Mesenteric fat pad (tissue), 1 donor: Measurements from ENCODE around the gene CLEC4D. TPM values are rescaled to one million over a fixed set of nuclear protein-coding genes. Genes with fewer than 3 reads are reported as not detected.

Experiments
- total RNA-seq: library from RNA; stranded (reverse); fragmentation: NEBNext Ultra II Directional; extraction: Animal tissue kit (Norgen Biotek cat#: 25700); gene quantifications from one replicate; pipeline ENCODE4 v1.2.1, GENCODE V29; 2021
- donor health status: DM: yes; HTN: yes; CAD: no.

CLEC4D gene
- total RNA-seq, 1 donor from 2014 or later, result 4.8 TPM

Other genes starting within 250 kb of the CLEC4D start
- not detected for gene CLEC6A, start 57.5 kb upstream of the CLEC4D start, total RNA-seq
- 11.3 TPM for gene CLEC4E, start 27.4 kb downstream of the CLEC4D start, total RNA-seq
- not detected for gene AICDA, start 99.4 kb downstream of the CLEC4D start, total RNA-seq
- 147 TPM for gene MFAP5, start 149.3 kb downstream of the CLEC4D start, total RNA-seq
- gene RIMKLB, start 184.5 kb downstream of the CLEC4D start, total RNA-seq, result 40.7 TPM